HepG2 (cell line): ENCODE data around the gene ARHGEF16. TPM values are rescaled to one million over a fixed set of nuclear protein-coding genes. Genes with fewer than 3 reads are reported as not detected.

Source experiments
- BCL3 ChIP-seq: sonication (generic); formaldehyde crosslinking; IDR thresholded peaks from 2 replicates; pipeline ENCODE4 v1.5.1; 2020; ENCODE audit warnings: mild to moderate bottlenecking, missing genetic modification reagents, moderate library complexity
- DNMT3B ChIP-seq: conservative IDR thresholded peaks from 2 replicates; pipeline ENCODE4 v1.6.1; 2016; ENCODE audit warnings: missing biosample characterization, control low read depth
- LRRFIP1 ChIP-seq: sonication (generic); formaldehyde crosslinking; conservative IDR thresholded peaks from 2 replicates; pipeline ENCODE4 v1.4.0; 2020; ENCODE audit warnings: missing genetic modification reagents
- MLXIP ChIP-seq: sonication (generic); formaldehyde crosslinking; IDR thresholded peaks from 2 replicates; pipeline ENCODE4 v1.9.0; 2021; ENCODE audit warnings: missing genetic modification reagents, borderline replicate concordance
- RARA ChIP-seq: IDR thresholded peaks from 2 replicates; pipeline ENCODE4 v1.6.1; 2016; ENCODE audit warnings: missing genetic modification reagents, missing compliant biosample characterization
- RARG ChIP-seq: sonication (generic); formaldehyde crosslinking; IDR thresholded peaks from 2 replicates; pipeline ENCODE4 v1.4.0; 2020; ENCODE audit warnings: low read depth, mild to moderate bottlenecking, missing genetic modification reagents
- SRSF9 ChIP-seq: fragments of 200-400 bp; formaldehyde crosslinking; IDR thresholded peaks from 2 replicates; pipeline ENCODE4 v1.6.1; 2018; ENCODE audit warnings: borderline replicate concordance, mild to moderate bottlenecking, low read depth, low read length; ENCODE audit not compliant: insufficient read depth, poor library complexity, severe bottlenecking
- TEF ChIP-seq: sonication (generic); formaldehyde crosslinking; IDR thresholded peaks from 2 replicates; pipeline ENCODE4 v1.5.0; 2020; ENCODE audit warnings: missing genetic modification reagents
- TERF1 ChIP-seq: sonication (generic); formaldehyde crosslinking; IDR thresholded peaks from 2 replicates; pipeline ENCODE4 v1.8.0; 2022; ENCODE audit warnings: mild to moderate bottlenecking, missing genetic modification reagents, moderate library complexity
- TFAP4 ChIP-seq: sonication (generic); IDR thresholded peaks from 2 replicates; pipeline ENCODE4 v1.6.1; 2016; ENCODE audit warnings: low read depth, borderline replicate concordance
- ZFP91 ChIP-seq: sonication (generic); formaldehyde crosslinking; IDR thresholded peaks from 2 replicates; pipeline ENCODE4 v1.9.0; 2022; ENCODE audit warnings: missing genetic modification reagents, mild to moderate bottlenecking, borderline replicate concordance
- ZNF280B ChIP-seq: sonication (generic); formaldehyde crosslinking; IDR thresholded peaks from 2 replicates; pipeline ENCODE4 v1.5.0; 2020; ENCODE audit warnings: missing genetic modification reagents, mild to moderate bottlenecking, borderline replicate concordance
- ZNF331 ChIP-seq: sonication (generic); formaldehyde crosslinking; IDR thresholded peaks from 2 replicates; pipeline ENCODE4 v1.4.0; 2020; ENCODE audit warnings: missing genetic modification reagents
- ZNF510 ChIP-seq: sonication (generic); formaldehyde crosslinking; IDR thresholded peaks from 2 replicates; pipeline ENCODE4 v1.4.0; 2020; ENCODE audit warnings: low read depth, mild to moderate bottlenecking, missing genetic modification reagents
- ZNF720 ChIP-seq: sonication (generic); formaldehyde crosslinking; IDR thresholded peaks from 2 replicates; pipeline ENCODE4 v1.4.0; 2020; ENCODE audit warnings: missing genetic modification reagents
- ZSCAN9 ChIP-seq: IDR thresholded peaks from 2 replicates; pipeline ENCODE4 v1.6.1; 2016; ENCODE audit warnings: borderline replicate concordance
- polyA plus RNA-seq, 8 experiments: library from polyadenylated mRNA; depleted of rRNA in 3 of 8; stranded (reverse) in 7 of 8; unstranded in 1 of 8; fragments of >200 nt; fragmentation: Illumina TruSeq in 4 of 8; extraction: Trizol in 4 of 8; gene quantifications; 2 replicates each; pipeline versions ENCODE4 v1.2.1 to v1.2.3, GENCODE V29; 2011 to 2016; ENCODE audit warnings: low read depth in 4 of 8, missing spikeins in 1 of 8, mixed read lengths in 1 of 8; ENCODE audit not compliant: insufficient read depth in 1 of 8
- total RNA-seq, 5 experiments: library from RNA; depleted of rRNA; stranded (reverse); fragments of >200 nt; fragmentation: Illumina TruSeq; extraction: Trizol; gene quantifications; 2 replicates each; pipeline ENCODE4 v1.2.3, GENCODE V29; 2016; ENCODE audit warnings: low read depth in 1 of 5

Gene ARHGEF16
- total and polyA plus RNA-seq, 2 of the 13 experiments (the other 11 are each of a cell fraction or from before 2014, with no cell fraction given) = 20.3 to 39.9 TPM

- TF ChIP-seq RARG = no peak
- TF ChIP-seq RARA (CRISPR knock-in tag) = no peak
- TF ChIP-seq ZNF510 (CRISPR knock-in tag) = no peak
- TF ChIP-seq ZNF280B (CRISPR knock-in tag) = peak; percentile 22; the same call in 1 of the 2 replicates
- no peak for TF ChIP-seq ZSCAN9 (CRISPR knock-in tag)
- no peak for TF ChIP-seq BCL3 (CRISPR knock-in tag)
- no peak for TF ChIP-seq ZNF720
- TF ChIP-seq ZNF331 (CRISPR knock-in tag) = no peak
- TF ChIP-seq TERF1 (CRISPR knock-in tag) = no peak
- no peak for TF ChIP-seq DNMT3B (CRISPR knock-in tag)
- TF ChIP-seq TEF (CRISPR knock-in tag) = no peak
- no peak for TF ChIP-seq LRRFIP1 (CRISPR knock-in tag)
- no peak for TF ChIP-seq TFAP4
- TF ChIP-seq SRSF9 = no peak
- TF ChIP-seq MLXIP (CRISPR knock-in tag) = no peak
- peak; percentile 61; the same call in 1 of the 2 replicates for TF ChIP-seq ZFP91
Measured at GRCh38 chr1:3480369-3480719, 25.9 kb downstream of the ARHGEF16 start (continued).
